Chondrocyte (in vitro differentiated cells): ENCODE data around the gene ARHGEF25. TPM values are rescaled to one million over a fixed set of nuclear protein-coding genes. Genes with fewer than 3 reads are reported as not detected.

Source experiments
- DNase-seq: peaks from one replicate; pipeline ENCODE4 v3.0.0; 2021; ENCODE audit warnings: mixed read lengths, low spot score
- H3K27ac Mint-ChIP-seq: one replicate; pipeline ENCODE4 v1.8.0; 2021; ENCODE audit warnings: mild to moderate bottlenecking, moderate library complexity, mixed read lengths; ENCODE audit not compliant: unreplicated experiment
- H3K27me3 Mint-ChIP-seq: 2 replicates; pipeline ENCODE4 v1.8.0; 2021; ENCODE audit warnings: low read depth, mixed read lengths
- H3K36me3 Mint-ChIP-seq: 2 replicates; pipeline ENCODE4 v1.8.0; 2021; ENCODE audit warnings: low read depth, mixed read lengths
- H3K4me1 Mint-ChIP-seq: 2 replicates; pipeline ENCODE4 v1.8.0; 2021; ENCODE audit warnings: low read depth, mild to moderate bottlenecking, mixed read lengths
- H3K4me3 Mint-ChIP-seq: one replicate; pipeline ENCODE4 v1.8.0; 2021; ENCODE audit warnings: mild to moderate bottlenecking, moderate library complexity, mixed read lengths; ENCODE audit not compliant: unreplicated experiment
- H3K9me3 Mint-ChIP-seq: 2 replicates; pipeline ENCODE4 v1.8.0; 2021; ENCODE audit warnings: low read depth, mixed read lengths
- total RNA-seq: library from RNA; stranded (reverse); gene quantifications from 3 replicates; pipeline ENCODE4 v1.2.1, GENCODE V29; 2021
- TF ChIP-seq, protein P1 (sequence below): fragments of 200-600 bp; sonication (generic); IDR thresholded peaks from 2 replicates; pipeline ENCODE4 v1.5.0; 2021; ENCODE audit warnings: antibody characterized with exemption, mild to moderate bottlenecking, moderate library complexity

The ARHGEF25 gene
- total RNA-seq, 1 donor from 2014 or later, result 29.0 TPM

DNA sequence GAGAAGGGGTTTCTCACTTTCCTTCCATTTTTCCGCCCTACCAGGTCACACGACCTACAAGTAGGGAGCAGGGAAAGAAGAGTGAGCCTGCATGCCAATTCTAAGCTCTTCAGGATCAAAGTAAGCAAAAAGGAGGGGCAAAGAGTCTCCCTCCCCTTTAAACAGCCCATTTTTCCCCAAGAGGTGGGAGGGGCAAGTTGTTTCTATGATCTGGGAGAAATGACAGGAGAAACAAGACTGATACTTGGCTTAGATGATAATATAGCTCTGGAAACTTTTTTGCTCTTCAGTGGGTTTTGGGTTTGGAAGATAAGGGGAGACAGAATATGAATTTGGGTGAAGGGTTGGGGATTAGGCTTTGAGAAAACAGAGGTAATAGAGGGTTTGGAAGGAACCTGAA is 4.8 kb upstream of the ARHGEF25 start:
- Mint-ChIP-seq H3K4me3 (no peak overlapping the region), H3K27ac (no peak overlapping the region), H3K4me1 (peaks cover 45% of the 10 kb centered on the region)

DNA sequence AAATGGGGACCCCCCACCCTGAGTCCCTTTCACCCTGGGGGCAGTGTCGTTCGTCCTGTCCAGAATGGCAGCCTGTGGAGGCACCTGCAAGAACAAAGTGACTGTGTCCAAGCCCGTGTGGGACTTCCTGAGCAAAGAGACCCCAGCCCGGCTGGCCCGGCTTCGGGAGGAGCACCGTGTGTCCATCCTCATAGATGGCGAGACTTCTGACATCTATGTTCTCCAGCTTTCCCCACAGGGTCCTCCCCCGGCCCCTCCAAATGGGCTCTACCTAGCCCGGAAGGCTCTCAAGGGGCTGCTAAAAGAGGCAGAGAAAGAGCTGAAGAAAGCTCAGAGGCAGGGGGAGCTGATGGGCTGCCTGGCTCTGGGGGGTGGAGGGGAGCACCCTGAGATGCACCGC is 4.4 kb upstream of the ARHGEF25 start:
- DNase-seq, result no peak
- Mint-ChIP-seq H3K9me3 (no peaks in the 10 kb centered on the region), H3K27ac (no peak overlapping the region), H3K4me3 (no peak overlapping the region), H3K4me1 (peaks cover 46% of the 10 kb centered on the region), H3K27me3 (no peaks in the 10 kb centered on the region), H3K36me3 (peaks cover 6% of the 10 kb centered on the region)
- TF ChIP-seq, protein P1, sequence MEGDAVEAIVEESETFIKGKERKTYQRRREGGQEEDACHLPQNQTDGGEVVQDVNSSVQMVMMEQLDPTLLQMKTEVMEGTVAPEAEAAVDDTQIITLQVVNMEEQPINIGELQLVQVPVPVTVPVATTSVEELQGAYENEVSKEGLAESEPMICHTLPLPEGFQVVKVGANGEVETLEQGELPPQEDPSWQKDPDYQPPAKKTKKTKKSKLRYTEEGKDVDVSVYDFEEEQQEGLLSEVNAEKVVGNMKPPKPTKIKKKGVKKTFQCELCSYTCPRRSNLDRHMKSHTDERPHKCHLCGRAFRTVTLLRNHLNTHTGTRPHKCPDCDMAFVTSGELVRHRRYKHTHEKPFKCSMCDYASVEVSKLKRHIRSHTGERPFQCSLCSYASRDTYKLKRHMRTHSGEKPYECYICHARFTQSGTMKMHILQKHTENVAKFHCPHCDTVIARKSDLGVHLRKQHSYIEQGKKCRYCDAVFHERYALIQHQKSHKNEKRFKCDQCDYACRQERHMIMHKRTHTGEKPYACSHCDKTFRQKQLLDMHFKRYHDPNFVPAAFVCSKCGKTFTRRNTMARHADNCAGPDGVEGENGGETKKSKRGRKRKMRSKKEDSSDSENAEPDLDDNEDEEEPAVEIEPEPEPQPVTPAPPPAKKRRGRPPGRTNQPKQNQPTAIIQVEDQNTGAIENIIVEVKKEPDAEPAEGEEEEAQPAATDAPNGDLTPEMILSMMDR, result no peak

More for the DNA sequence above, 4.8 kb upstream of the ARHGEF25 start:
- Mint-ChIP-seq H3K9me3 (no peaks in the 10 kb centered on the region), H3K27me3 (no peaks in the 10 kb centered on the region), H3K36me3 (peaks cover 11% of the 10 kb centered on the region)
- DNase-seq, result no peak
- TF ChIP-seq, protein P1, result no peak

DNA sequence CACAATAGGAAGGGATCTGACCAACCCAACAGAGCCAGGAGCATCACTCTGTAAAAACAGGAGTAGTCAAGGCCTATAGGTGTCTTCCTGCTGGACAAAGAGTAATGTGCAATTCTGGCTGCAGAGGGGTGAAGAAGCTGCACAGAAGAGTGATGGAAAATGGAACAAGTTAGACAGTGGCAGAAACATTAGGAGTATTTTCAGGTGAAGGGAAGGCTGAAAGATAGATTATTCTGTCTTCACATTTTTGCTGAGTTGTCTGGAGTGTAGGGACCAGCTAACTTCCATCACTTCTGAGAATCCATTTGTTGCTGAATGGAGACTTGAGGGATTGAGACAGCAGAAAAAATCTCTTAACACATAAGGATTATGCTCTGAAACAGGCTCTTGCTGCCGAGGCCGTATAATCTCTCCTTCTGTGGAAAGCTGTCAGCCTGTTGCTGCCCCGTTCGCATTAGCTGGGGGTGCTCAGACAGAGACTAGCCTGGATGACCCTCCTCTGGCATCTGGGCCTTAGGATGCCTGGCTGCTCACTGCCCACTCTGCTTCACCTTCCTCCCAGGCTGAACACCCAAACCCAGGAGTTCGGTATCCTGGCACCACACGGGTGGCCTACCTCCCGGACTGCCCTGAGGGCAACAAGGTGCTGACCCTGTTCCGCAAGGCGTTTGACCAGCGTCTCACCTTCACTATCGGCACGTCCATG is 3.1 kb upstream of the ARHGEF25 start:
- TF ChIP-seq, protein P1, result no peak
- peaks cover 51% of the 10 kb centered on the region for H3K4me1 Mint-ChIP-seq
- no peak overlapping the region for H3K4me3 Mint-ChIP-seq

DNA sequence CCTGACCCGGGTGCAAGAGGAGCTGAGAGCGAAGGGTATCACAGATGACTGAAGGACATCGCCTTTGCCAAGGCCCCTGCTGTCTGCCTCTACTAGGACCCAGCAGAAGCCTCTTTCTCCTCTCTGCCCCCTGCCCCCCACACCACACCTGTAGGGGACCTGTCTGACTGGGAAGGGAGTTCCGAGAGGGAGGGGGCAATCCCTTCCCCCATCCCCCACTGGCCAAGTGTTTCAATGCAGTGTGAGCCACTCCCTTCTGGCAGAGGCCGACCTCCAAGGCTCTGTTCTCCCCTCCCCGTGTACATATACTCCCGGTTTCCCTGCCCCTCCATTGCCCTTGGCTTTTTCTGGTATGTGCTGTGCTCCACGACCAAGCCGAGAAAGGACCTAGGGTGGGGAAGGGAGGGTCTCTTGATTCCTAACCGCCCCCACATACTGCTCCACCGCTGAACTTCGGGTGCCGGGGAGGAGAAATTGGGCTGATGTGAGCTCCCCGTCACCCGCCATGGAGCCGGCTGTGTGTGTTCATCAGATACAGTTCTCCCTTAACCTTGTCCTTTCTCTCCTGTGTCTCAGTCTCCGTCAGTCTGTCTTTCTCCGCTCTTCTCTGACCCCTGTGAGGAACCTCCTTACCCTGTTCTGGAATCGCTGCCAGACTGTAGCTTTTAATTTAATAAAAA is 2.0 kb upstream of the ARHGEF25 start:
- Mint-ChIP-seq H3K9me3 (no peaks in the 10 kb centered on the region), H3K4me3 (no peak overlapping the region), H3K27ac (peak overlapping the region; percentile 64), H3K27me3 (no peaks in the 10 kb centered on the region), H3K36me3 (peaks cover 2% of the 10 kb centered on the region), H3K4me1 (peaks cover 41% of the 10 kb centered on the region)
- DNase-seq, result no peak
- TF ChIP-seq, protein P1, result no peak

More for the DNA sequence above, 3.1 kb upstream of the ARHGEF25 start:
- Mint-ChIP-seq H3K36me3 (peaks cover 2% of the 10 kb centered on the region), H3K9me3 (no peaks in the 10 kb centered on the region), H3K27me3 (no peaks in the 10 kb centered on the region), H3K27ac (no peak overlapping the region)
- no peak for DNase-seq

DNA sequence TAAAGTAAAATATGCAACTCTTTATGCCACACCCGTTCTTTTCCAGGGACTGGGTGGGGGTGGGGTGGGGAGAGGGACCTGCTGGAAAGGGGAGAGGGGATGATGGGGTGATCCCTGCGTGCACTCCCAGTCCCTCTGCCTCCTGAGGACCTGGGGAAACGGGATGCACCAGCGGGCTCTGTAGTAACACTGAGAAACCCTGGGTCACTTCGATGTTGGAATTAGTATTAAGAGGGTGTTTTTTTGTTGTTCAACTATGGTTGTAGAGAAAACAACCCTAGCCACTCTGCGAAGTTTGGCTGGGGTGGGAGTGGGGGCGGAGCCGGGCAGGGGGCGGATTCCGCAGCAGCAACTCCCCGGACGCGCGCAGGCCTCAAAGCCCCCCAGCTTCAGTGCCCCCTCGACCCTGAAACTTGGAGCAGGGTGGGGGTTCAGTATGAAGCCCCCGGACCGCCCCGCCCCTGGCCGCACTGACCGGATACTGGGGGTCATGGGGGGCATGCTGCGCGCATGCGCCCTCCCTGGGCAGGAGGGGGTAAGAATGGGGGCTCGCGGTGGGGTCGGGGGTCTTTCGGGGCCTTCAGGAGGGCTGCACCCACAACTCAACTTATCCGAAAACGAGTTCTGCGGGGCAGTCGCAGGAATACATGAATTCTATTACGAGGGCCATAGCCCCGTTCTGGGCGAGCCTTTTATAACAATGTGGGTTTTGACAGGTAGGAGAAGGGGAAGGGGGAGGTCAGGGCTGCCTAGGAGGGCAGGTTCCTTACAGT is 1.3 kb upstream of the ARHGEF25 start:
- Mint-ChIP-seq H3K27ac (no peak overlapping the region), H3K9me3 (no peaks in the 10 kb centered on the region), H3K4me3 (peak overlapping the region; percentile 66), H3K27me3 (no peaks in the 10 kb centered on the region), H3K4me1 (peaks cover 37% of the 10 kb centered on the region), H3K36me3 (peaks cover 4% of the 10 kb centered on the region)
- no peak for DNase-seq
- TF ChIP-seq, protein P1, result no peak
